ENCODE data around the gene PRSS23.
"Not testable (repeated sequence)": the region's sequence is repeated elsewhere in the genome, so short reads cannot be mapped to it uniquely, and the experiment has no call there.

The PRSS23 gene

GRCh38 chr11:86814775-86815174, 14.4 kb downstream of the PRSS23 start:
- no peak for DNase-seq (ENCODE audit: low read depth in 2 of 2)

- DNase-seq (ENCODE audit: low read depth in 2 of 2): no peak
Observed at GRCh38 chr11:86815726-86816125, 15.4 kb downstream of the PRSS23 start.

GRCh38 chr11:86816251-86816726, 15.9 kb downstream of the PRSS23 start:
- no peak for DNase-seq (ENCODE audit: low read depth in 2 of 2)

- DNase-seq (ENCODE audit: low read depth in 2 of 2): no peak
Observed at GRCh38 chr11:86818462-86819192, 18.3 kb downstream of the PRSS23 start.

- not testable (repeated sequence) for DNase-seq (ENCODE audit: low read depth in 2 of 2)
Observed at GRCh38 chr11:86824139-86824538, 23.8 kb downstream of the PRSS23 start.

GRCh38 chr11:86834376-86834775, 34.0 kb downstream of the PRSS23 start:
- DNase-seq (ENCODE audit: low read depth in 2 of 2): not testable (repeated sequence)

GRCh38 chr11:86844762-86845508, 44.6 kb downstream of the PRSS23 start:
- DNase-seq (ENCODE audit: low read depth in 2 of 2): not testable (repeated sequence)

- DNase-seq (ENCODE audit: low read depth in 2 of 2): no peak
Observed at GRCh38 chr11:86848132-86848531, 47.8 kb downstream of the PRSS23 start.

GRCh38 chr11:86849679-86850078, 49.3 kb downstream of the PRSS23 start:
- no peak for DNase-seq (ENCODE audit: low read depth in 2 of 2)

Measured in stimulated activated CD4-positive, alpha-beta T cell treated with anti-CD3 and anti-CD28 coated beads, Interleukin-12 subunit alpha, Interleukin-12 subunit beta, amount 100 ng/mL, for 24 hours (primary cell).